ENCODE results near the gene SERPINB1. TPM values are rescaled to one million over a fixed set of nuclear protein-coding genes. Genes with fewer than 3 reads are reported as not detected.
A peak's percentile ranks its signal among the peaks of the same experiment; 100 is the strongest.

Gene SERPINB1
- total RNA-seq, 1 experiment from 2014 or later = 18.4 TPM

DNA sequence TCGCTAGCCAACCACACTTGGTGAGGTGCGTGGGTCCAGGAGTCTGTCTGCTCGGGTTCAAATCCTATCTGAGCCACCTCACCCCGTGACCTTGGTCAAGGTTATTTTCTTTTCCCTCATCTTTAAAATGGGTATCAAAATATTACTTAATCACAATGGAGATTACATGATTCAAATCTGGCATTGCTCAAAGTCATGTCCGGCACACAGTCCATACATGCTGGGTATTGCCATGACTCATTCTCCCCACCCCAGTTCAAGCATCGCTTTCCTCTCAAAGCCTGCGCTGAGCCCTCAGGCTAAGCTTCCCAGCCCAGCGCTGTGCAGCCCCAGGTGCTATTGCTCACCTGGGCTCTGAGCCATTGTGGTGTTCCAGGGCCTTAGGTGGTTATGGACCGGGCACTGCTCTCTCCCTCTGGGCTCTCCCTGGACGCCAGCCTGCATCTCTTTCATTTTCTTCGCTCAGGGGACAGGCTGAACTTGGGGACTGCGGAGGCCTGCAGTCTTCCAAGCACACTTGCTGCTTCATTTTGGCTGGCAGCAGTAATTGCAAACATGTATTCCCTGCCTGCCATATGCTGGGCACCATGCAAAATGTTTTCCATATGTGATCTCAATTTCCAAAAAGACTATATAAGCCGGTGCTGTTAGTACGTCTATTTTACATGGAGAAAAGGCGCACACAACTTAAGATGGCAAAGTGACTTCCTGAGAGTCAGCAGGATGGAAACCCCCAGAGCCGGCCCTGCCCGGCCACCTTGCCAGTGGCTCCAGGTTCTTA is 49.1 kb downstream of the SERPINB1 start:
- Histone ChIP-seq H2AFZ (ENCODE audit: low read length) (no peak overlapping the region), H3K79me1 (ENCODE audit: insufficient read depth, low read depth, low read length, poor library complexity, severe bottlenecking) (no peaks in the 10 kb centered on the region), H3K79me2 (ENCODE audit: insufficient read depth, low read length) (no peaks in the 10 kb centered on the region), H3K18ac (ENCODE audit: insufficient read length, low read depth, low read length) (no peak overlapping the region), H3K9me3 (ENCODE audit: control insufficient read depth, low read depth, low read length) (no peaks in the 10 kb centered on the region), H3K9ac (ENCODE audit: extremely low read depth, insufficient read length, low read length) (no peak overlapping the region), H3K4me1 (ENCODE audit: insufficient read depth, low read length) (no peaks in the 10 kb centered on the region), H4K20me1 (ENCODE audit: control insufficient read depth, insufficient read depth, insufficient read length) (no peaks in the 10 kb centered on the region), H3K23ac (ENCODE audit: insufficient read length, low read depth, low read length) (no peak overlapping the region), H4K5ac (ENCODE audit: insufficient read length, low read depth, low read length) (no peak overlapping the region), H4K91ac (ENCODE audit: insufficient read length, low read depth, low read length) (no peak overlapping the region), H2BK15ac (ENCODE audit: low read depth, low read length) (no peak overlapping the region), H2BK12ac (ENCODE audit: insufficient read length, low read depth, low read length) (no peak overlapping the region), H3K14ac (ENCODE audit: insufficient read depth, low read length) (no peak overlapping the region), H4K8ac (replicated peaks; ENCODE audit: insufficient read length, low read depth, low read length) (no peak overlapping the region), H2BK20ac (ENCODE audit: low read depth, low read length, poor library complexity, severe bottlenecking) (no peak overlapping the region), H3K4me2 (ENCODE audit: insufficient read depth, insufficient read length, low read length) (no peak overlapping the region), H2BK5ac (ENCODE audit: insufficient read length, low read length) (no peak overlapping the region), H2AK5ac (ENCODE audit: insufficient read length, low read length) (no peak overlapping the region), H3K27me3 (ENCODE audit: insufficient read depth, low read length) (no peaks in the 10 kb centered on the region), H3T11ph (ENCODE audit: low read length) (no peak overlapping the region), H3K4ac (ENCODE audit: low read depth, low read length) (no peak overlapping the region), H3K27ac (ENCODE audit: insufficient read length, low read depth, low read length) (no peak overlapping the region), H3K23me2 (ENCODE audit: insufficient read length, low read depth, low read length, poor library complexity, severe bottlenecking) (no peaks in the 10 kb centered on the region), H2BK120ac (ENCODE audit: low read depth, low read length, poor library complexity, severe bottlenecking) (no peak overlapping the region), H3K56ac (ENCODE audit: insufficient read length, low read depth, low read length) (no peak overlapping the region)
- DNase-seq = no peak
- Mint-ChIP-seq H3K4me3 (no peak overlapping the region), H3K9me3 (no peaks in the 10 kb centered on the region; a peak in 1 of 5 replicates), H3K4me1 (peaks cover 18 to 19% of the 10 kb centered on the region in 2 experiments), H3K36me3 (ENCODE audit: insufficient read depth in 1 of 3, low read depth in 3 of 3) (peaks cover 4 to 18% (median 6%) of the 10 kb centered on the region in 3 experiments; a peak in 6 of 7 replicates), H3K27ac (peak overlapping the region in 2 of 3 experiments; percentile 18 to 66; a peak in 4 of 7 replicates), H3K27me3 (ENCODE audit: low read depth) (no peaks in the 10 kb centered on the region)
- TF ChIP-seq, protein P1, sequence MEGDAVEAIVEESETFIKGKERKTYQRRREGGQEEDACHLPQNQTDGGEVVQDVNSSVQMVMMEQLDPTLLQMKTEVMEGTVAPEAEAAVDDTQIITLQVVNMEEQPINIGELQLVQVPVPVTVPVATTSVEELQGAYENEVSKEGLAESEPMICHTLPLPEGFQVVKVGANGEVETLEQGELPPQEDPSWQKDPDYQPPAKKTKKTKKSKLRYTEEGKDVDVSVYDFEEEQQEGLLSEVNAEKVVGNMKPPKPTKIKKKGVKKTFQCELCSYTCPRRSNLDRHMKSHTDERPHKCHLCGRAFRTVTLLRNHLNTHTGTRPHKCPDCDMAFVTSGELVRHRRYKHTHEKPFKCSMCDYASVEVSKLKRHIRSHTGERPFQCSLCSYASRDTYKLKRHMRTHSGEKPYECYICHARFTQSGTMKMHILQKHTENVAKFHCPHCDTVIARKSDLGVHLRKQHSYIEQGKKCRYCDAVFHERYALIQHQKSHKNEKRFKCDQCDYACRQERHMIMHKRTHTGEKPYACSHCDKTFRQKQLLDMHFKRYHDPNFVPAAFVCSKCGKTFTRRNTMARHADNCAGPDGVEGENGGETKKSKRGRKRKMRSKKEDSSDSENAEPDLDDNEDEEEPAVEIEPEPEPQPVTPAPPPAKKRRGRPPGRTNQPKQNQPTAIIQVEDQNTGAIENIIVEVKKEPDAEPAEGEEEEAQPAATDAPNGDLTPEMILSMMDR (conservative IDR thresholded peaks at IDR 0.05) = no peak
- no CpG with 5 or more reads among the region's 17 CpGs for WGBS (ENCODE audit: extremely low coverage, insufficient read length, low lambda C conversion rate)
